H1 (cell line): Measurements from ENCODE around the gene CEP128. TPM values are rescaled to one million over a fixed set of nuclear protein-coding genes. Genes with fewer than 3 reads are reported as not detected.

Source experiments
- polyA plus RNA-seq, 7 experiments: library from polyadenylated mRNA; depleted of rRNA in 3 of 7; stranded (reverse) in 5 of 7; unstranded in 2 of 7; fragments of >200 nt in 5 of 7; fragments of 200-250 nt in 2 of 7; gene quantifications; 1 replicate in 5 of 7; 2 replicates in 1 of 7; 4 replicates in 1 of 7; pipeline versions ENCODE4 v1.2.1 to v1.2.3, GENCODE V29; 2011 to 2013; ENCODE audit warnings: missing spikeins in 2 of 7, mixed read lengths in 2 of 7
- total RNA-seq: library from RNA; stranded (reverse); fragmentation: NEBNext Ultra II Directional; extraction: Animal tissue kit (Norgen Biotek cat#: 25700); gene quantifications from 2 replicates; pipeline ENCODE4 v1.2.1, GENCODE V29; 2021
- TF ChIP-seq, protein P1 (sequence below): fragments of 300-600 bp; sonication (generic); IDR thresholded peaks from 2 replicates; pipeline ENCODE4 v1.7.1; 2012; ENCODE audit warnings: low read length, moderate library complexity, mild to moderate bottlenecking, inconsistent platforms; ENCODE audit not compliant: insufficient replicate concordance

The CEP128 gene
- total and polyA plus RNA-seq, 2 of the 8 experiments (the other 6 are each of a cell fraction or from before 2014, with no cell fraction given) = 1.9 to 17.0 TPM

DNA sequence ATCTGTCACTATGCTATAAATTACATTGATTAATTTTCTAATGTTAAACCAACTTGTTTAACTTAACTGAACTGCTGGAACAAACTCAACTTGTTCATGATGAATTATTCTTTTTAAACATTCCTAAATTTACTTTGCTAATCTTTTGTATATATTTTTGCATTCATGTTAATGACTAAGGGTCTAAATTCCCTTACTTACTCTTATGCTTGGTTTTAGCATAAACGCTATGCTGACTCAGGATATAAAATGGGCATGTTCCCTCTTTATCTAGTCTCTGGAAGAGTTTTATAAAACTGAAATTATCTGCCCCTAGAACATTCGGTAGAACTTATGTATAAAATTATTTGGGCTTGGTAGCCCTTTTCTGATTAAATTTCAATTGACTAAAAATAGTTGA lies 387.4 kb downstream of the CEP128 start (continued):
- TF ChIP-seq, protein P1, sequence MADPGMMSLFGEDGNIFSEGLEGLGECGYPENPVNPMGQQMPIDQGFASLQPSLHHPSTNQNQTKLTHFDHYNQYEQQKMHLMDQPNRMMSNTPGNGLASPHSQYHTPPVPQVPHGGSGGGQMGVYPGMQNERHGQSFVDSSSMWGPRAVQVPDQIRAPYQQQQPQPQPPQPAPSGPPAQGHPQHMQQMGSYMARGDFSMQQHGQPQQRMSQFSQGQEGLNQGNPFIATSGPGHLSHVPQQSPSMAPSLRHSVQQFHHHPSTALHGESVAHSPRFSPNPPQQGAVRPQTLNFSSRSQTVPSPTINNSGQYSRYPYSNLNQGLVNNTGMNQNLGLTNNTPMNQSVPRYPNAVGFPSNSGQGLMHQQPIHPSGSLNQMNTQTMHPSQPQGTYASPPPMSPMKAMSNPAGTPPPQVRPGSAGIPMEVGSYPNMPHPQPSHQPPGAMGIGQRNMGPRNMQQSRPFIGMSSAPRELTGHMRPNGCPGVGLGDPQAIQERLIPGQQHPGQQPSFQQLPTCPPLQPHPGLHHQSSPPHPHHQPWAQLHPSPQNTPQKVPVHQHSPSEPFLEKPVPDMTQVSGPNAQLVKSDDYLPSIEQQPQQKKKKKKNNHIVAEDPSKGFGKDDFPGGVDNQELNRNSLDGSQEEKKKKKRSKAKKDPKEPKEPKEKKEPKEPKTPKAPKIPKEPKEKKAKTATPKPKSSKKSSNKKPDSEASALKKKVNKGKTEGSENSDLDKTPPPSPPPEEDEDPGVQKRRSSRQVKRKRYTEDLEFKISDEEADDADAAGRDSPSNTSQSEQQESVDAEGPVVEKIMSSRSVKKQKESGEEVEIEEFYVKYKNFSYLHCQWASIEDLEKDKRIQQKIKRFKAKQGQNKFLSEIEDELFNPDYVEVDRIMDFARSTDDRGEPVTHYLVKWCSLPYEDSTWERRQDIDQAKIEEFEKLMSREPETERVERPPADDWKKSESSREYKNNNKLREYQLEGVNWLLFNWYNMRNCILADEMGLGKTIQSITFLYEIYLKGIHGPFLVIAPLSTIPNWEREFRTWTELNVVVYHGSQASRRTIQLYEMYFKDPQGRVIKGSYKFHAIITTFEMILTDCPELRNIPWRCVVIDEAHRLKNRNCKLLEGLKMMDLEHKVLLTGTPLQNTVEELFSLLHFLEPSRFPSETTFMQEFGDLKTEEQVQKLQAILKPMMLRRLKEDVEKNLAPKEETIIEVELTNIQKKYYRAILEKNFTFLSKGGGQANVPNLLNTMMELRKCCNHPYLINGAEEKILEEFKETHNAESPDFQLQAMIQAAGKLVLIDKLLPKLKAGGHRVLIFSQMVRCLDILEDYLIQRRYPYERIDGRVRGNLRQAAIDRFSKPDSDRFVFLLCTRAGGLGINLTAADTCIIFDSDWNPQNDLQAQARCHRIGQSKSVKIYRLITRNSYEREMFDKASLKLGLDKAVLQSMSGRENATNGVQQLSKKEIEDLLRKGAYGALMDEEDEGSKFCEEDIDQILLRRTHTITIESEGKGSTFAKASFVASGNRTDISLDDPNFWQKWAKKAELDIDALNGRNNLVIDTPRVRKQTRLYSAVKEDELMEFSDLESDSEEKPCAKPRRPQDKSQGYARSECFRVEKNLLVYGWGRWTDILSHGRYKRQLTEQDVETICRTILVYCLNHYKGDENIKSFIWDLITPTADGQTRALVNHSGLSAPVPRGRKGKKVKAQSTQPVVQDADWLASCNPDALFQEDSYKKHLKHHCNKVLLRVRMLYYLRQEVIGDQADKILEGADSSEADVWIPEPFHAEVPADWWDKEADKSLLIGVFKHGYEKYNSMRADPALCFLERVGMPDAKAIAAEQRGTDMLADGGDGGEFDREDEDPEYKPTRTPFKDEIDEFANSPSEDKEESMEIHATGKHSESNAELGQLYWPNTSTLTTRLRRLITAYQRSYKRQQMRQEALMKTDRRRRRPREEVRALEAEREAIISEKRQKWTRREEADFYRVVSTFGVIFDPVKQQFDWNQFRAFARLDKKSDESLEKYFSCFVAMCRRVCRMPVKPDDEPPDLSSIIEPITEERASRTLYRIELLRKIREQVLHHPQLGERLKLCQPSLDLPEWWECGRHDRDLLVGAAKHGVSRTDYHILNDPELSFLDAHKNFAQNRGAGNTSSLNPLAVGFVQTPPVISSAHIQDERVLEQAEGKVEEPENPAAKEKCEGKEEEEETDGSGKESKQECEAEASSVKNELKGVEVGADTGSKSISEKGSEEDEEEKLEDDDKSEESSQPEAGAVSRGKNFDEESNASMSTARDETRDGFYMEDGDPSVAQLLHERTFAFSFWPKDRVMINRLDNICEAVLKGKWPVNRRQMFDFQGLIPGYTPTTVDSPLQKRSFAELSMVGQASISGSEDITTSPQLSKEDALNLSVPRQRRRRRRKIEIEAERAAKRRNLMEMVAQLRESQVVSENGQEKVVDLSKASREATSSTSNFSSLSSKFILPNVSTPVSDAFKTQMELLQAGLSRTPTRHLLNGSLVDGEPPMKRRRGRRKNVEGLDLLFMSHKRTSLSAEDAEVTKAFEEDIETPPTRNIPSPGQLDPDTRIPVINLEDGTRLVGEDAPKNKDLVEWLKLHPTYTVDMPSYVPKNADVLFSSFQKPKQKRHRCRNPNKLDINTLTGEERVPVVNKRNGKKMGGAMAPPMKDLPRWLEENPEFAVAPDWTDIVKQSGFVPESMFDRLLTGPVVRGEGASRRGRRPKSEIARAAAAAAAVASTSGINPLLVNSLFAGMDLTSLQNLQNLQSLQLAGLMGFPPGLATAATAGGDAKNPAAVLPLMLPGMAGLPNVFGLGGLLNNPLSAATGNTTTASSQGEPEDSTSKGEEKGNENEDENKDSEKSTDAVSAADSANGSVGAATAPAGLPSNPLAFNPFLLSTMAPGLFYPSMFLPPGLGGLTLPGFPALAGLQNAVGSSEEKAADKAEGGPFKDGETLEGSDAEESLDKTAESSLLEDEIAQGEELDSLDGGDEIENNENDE = no peak
